ENCODE measurements around the gene CDH8. TPM values are rescaled to one million over a fixed set of nuclear protein-coding genes. Genes with fewer than 3 reads are reported as not detected.

Gene CDH8
- total RNA-seq, 1 experiment from 2014 or later, result 11.1 TPM

- DNase-seq (ENCODE audit: low spot score) (no peak), ATAC-seq (no peak)
- no peaks in the 10 kb centered on the region for H3K36me3 Mint-ChIP-seq
- no peak overlapping the region for H3K27ac Mint-ChIP-seq
- TF ChIP-seq ZNF219 (CRISPR knock-in tag; IDR thresholded peaks at IDR 0.05; ENCODE audit: borderline replicate concordance), result no peak
- no peak for TF ChIP-seq ZNF425 (CRISPR knock-in tag; conservative IDR thresholded peaks at IDR 0.05)
- no peak for TF ChIP-seq PRRX2 (CRISPR knock-in tag; IDR thresholded peaks at IDR 0.05)
- TF ChIP-seq, protein P1, sequence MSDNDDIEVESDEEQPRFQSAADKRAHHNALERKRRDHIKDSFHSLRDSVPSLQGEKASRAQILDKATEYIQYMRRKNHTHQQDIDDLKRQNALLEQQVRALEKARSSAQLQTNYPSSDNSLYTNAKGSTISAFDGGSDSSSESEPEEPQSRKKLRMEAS (CRISPR knock-in tag; IDR thresholded peaks at IDR 0.05), result no peak
- TF ChIP-seq MYBL2 (CRISPR knock-in tag; IDR thresholded peaks at IDR 0.05), result no peak
- TF ChIP-seq TEAD4 (CRISPR knock-in tag; IDR thresholded peaks at IDR 0.05), result no peak
- no peak for TF ChIP-seq E2F5 (CRISPR knock-in tag; IDR thresholded peaks at IDR 0.05)
- TF ChIP-seq, protein P2, sequence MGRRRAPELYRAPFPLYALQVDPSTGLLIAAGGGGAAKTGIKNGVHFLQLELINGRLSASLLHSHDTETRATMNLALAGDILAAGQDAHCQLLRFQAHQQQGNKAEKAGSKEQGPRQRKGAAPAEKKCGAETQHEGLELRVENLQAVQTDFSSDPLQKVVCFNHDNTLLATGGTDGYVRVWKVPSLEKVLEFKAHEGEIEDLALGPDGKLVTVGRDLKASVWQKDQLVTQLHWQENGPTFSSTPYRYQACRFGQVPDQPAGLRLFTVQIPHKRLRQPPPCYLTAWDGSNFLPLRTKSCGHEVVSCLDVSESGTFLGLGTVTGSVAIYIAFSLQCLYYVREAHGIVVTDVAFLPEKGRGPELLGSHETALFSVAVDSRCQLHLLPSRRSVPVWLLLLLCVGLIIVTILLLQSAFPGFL (CRISPR knock-in tag; IDR thresholded peaks at IDR 0.05; ENCODE audit: borderline replicate concordance), result no peak
- TF ChIP-seq, protein P3, sequence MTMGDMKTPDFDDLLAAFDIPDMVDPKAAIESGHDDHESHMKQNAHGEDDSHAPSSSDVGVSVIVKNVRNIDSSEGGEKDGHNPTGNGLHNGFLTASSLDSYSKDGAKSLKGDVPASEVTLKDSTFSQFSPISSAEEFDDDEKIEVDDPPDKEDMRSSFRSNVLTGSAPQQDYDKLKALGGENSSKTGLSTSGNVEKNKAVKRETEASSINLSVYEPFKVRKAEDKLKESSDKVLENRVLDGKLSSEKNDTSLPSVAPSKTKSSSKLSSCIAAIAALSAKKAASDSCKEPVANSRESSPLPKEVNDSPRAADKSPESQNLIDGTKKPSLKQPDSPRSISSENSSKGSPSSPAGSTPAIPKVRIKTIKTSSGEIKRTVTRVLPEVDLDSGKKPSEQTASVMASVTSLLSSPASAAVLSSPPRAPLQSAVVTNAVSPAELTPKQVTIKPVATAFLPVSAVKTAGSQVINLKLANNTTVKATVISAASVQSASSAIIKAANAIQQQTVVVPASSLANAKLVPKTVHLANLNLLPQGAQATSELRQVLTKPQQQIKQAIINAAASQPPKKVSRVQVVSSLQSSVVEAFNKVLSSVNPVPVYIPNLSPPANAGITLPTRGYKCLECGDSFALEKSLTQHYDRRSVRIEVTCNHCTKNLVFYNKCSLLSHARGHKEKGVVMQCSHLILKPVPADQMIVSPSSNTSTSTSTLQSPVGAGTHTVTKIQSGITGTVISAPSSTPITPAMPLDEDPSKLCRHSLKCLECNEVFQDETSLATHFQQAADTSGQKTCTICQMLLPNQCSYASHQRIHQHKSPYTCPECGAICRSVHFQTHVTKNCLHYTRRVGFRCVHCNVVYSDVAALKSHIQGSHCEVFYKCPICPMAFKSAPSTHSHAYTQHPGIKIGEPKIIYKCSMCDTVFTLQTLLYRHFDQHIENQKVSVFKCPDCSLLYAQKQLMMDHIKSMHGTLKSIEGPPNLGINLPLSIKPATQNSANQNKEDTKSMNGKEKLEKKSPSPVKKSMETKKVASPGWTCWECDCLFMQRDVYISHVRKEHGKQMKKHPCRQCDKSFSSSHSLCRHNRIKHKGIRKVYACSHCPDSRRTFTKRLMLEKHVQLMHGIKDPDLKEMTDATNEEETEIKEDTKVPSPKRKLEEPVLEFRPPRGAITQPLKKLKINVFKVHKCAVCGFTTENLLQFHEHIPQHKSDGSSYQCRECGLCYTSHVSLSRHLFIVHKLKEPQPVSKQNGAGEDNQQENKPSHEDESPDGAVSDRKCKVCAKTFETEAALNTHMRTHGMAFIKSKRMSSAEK (CRISPR knock-in tag; IDR thresholded peaks at IDR 0.05; ENCODE audit: borderline replicate concordance), result no peak
- no peak for TF ChIP-seq ZSCAN18 (CRISPR knock-in tag; IDR thresholded peaks at IDR 0.05)
- TF ChIP-seq, protein P4, sequence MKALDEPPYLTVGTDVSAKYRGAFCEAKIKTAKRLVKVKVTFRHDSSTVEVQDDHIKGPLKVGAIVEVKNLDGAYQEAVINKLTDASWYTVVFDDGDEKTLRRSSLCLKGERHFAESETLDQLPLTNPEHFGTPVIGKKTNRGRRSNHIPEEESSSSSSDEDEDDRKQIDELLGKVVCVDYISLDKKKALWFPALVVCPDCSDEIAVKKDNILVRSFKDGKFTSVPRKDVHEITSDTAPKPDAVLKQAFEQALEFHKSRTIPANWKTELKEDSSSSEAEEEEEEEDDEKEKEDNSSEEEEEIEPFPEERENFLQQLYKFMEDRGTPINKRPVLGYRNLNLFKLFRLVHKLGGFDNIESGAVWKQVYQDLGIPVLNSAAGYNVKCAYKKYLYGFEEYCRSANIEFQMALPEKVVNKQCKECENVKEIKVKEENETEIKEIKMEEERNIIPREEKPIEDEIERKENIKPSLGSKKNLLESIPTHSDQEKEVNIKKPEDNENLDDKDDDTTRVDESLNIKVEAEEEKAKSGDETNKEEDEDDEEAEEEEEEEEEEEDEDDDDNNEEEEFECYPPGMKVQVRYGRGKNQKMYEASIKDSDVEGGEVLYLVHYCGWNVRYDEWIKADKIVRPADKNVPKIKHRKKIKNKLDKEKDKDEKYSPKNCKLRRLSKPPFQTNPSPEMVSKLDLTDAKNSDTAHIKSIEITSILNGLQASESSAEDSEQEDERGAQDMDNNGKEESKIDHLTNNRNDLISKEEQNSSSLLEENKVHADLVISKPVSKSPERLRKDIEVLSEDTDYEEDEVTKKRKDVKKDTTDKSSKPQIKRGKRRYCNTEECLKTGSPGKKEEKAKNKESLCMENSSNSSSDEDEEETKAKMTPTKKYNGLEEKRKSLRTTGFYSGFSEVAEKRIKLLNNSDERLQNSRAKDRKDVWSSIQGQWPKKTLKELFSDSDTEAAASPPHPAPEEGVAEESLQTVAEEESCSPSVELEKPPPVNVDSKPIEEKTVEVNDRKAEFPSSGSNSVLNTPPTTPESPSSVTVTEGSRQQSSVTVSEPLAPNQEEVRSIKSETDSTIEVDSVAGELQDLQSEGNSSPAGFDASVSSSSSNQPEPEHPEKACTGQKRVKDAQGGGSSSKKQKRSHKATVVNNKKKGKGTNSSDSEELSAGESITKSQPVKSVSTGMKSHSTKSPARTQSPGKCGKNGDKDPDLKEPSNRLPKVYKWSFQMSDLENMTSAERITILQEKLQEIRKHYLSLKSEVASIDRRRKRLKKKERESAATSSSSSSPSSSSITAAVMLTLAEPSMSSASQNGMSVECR (CRISPR knock-in tag; IDR thresholded peaks at IDR 0.05; ENCODE audit: borderline replicate concordance), result no peak
- TF ChIP-seq NR3C1 (CRISPR knock-in tag; conservative IDR thresholded peaks at IDR 0.05; ENCODE audit: low read depth), result no peak
- no peak for TF ChIP-seq STAT6 (CRISPR knock-in tag; conservative IDR thresholded peaks at IDR 0.05; ENCODE audit: low read depth)
- ChIA-PET CTCF (interaction anchor here (1.0 to 3.3 kb wide), 2 partner anchors 144 to 146 kb away, joined by 3 to 37 read pairs; no protein-coding TSS in a partner anchor), POLR2A (no interaction called here)
- no peaks in the 10 kb centered on the region for H3K9me3 Mint-ChIP-seq
- no peaks in the 10 kb centered on the region for H3K27me3 Mint-ChIP-seq (ENCODE audit: low read depth)
- no peak overlapping the region for H3K4me3 Mint-ChIP-seq
- H3K4me1 Mint-ChIP-seq, result peaks cover 14% of the 10 kb centered on the region
These were observed 101.6 kb downstream of the CDH8 start for GRCh38 chr16:61934601-61935000.
